HG02870 (cell line): ENCODE results near the gene SH3GL2.

ENCODE experiments used
- ATAC-seq: cut with Tn5 transposase; IDR thresholded peaks from one replicate; pipeline ENCODE4 v1.9.1; 2021; ENCODE audit warnings: mild to moderate bottlenecking, moderate library complexity; ENCODE audit not compliant: unreplicated experiment

SH3GL2 gene

GRCh38 chr9:17609312-17610005 is 30.6 kb downstream of the SH3GL2 start:
- ATAC-seq: no peak

DNA sequence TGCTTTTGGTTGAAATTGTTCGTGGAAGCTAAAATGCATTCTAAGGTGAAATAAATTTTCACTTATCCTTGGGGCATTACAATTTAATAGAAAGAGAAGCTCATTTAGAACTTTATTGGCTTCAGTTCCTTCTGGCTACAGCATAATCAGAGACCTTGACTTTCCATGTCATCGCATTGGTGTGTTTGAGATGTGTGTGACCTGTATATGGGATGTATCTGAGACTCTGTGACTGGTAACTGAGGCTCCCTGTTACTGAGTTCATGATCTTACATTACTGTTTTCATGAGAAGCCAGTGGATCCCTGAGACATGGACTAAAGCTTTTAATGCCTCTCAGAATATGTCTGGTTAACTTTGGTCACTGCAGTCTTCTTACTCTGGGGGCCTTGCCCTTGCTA is 32.5 kb downstream of the SH3GL2 start:
- ATAC-seq: no peak

DNA sequence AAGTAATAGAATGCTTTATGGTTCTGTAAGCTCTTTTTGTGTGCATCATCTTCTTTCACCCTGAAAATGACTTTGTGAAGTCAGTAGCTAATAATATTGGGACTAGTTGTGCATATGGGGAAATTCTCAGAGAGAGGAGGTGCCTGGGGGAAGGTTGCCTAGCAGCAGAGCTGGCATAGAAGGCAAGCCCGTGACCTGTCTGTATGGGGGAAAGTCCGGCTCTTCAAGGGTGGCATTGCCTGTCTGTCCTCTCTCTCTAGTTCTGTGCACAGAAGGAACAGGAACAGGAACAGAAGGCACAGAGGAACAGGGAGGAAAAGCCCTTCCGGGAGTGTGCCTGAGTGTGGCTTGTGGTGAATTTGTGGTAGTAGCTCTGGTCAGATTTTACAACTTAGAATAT is 33.1 kb downstream of the SH3GL2 start:
- no peak for ATAC-seq

DNA sequence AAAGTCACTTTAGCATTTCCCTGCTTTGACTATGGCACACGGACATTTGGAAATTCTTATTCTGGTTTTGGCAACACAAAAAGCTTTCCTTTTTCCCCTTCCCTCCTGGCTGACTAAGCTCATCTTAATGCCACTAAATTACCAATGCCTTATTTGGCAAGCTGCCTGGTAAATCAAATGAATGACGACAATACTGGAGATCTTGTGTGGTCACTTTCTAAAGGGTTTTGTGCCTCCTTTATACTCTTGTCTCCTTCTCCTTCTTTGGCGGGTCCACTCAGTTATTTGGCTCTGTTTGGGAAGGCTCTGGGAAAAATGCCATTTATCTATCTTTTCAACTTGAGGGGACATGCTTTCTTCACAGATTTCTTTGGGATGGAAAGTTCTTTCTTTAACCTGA is 34.9 kb downstream of the SH3GL2 start:
- ATAC-seq: no peak

DNA sequence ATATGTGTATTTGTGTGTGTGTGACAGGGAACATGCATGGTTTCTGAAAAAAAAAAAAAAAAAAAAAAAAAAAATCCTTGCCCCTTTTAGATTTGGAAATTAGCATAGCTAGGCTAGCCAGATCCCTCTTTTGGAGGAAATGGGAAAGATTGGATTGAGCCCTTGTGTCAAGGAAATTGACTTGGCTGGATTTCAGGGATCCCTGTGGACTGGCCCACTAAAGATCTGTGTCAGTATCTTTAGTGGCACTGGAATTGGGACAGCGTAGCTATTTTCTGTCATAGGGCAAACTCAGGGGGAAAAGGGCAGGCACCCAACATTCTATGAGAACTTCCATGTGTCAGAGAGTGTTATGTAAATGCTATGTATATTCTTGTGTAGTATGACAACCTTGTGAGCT is 35.4 kb downstream of the SH3GL2 start:
- ATAC-seq: no peak

DNA sequence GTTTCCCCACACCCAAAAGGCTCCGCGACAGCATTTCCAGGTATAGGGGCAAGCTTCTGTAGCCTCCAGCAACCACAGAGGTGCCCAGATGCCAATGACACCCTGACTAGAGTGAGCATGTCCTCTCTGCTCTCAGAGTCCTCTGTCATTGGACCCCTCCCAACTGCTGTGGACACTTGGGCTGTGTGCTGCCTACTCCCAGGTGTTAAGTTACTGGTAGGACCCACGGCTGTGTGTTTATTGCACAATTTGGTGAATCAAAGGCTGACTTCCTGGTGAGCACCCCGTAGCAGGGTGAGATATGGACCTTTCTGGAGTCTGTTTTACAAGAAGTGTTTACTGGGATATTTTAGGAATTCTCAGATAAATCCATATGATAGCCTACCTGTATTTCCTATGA is 36.0 kb downstream of the SH3GL2 start:
- no peak for ATAC-seq

- no peak for ATAC-seq
These were observed 43.3 kb downstream of the SH3GL2 start for GRCh38 chr9:17622141-17622540.

DNA sequence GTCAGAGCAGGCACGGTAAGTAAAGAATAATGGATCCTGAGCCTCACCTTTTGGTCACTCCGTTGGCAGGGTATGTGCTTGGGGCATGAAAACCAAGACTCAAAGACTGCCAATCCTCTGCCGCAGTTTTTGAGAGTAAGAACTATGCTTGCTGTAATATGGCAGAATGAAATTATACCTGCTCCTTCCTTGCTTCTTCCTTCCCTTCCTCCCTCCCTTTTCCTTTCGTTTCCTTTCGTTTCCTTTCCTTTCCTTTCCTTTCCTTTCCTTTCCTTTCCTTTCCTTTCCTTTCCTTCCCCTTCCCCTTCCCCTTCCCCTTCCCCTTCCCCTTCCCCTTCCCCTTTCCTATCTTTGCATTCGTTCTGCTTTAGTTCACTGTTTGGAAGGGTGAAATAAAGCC is 43.9 kb downstream of the SH3GL2 start:
- no peak for ATAC-seq

DNA sequence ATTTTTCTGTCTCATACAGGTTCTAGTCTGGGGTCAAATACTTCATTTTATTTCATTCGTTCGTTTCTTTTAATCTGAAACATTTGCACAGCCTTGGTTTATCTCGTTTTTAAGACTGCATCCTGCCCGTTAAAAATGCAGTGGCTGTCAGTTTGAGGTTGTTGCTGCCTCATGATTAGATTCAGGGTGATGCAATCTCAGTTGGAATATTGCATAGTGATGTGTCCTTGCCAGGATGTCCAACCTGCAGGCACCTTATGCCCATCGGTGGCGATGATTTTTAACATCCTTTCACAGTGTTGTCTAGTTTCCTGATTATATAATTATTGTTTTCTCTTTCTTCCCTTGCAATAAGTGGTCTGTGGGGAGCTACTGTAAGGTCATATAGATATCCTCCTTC is 45.1 kb downstream of the SH3GL2 start:
- ATAC-seq: no peak

- no peak for ATAC-seq
These were observed 45.7 kb downstream of the SH3GL2 start for GRCh38 chr9:17624571-17624970.

GRCh38 chr9:17625644-17626388 is 47.0 kb downstream of the SH3GL2 start:
- no peak for ATAC-seq

DNA sequence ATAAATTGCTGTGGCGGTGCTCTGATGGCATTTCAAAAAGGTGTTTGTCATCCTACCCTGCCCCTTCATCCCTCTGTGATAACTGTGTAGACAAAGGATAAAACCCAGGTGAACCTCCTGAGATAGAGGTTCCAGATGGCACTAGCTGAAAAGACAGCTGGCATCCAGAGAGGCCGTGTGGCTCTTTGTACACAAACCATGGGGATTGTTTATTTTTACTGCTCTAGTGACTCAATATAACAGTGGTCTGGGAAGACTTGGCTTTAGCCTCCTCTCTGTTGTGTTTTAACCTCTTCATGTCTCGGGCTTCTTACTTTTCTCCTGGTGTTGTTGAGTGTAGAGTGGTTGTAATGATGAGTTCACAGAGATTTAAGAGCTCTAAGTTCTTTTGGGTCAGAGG is 48.8 kb downstream of the SH3GL2 start:
- ATAC-seq: no peak

DNA sequence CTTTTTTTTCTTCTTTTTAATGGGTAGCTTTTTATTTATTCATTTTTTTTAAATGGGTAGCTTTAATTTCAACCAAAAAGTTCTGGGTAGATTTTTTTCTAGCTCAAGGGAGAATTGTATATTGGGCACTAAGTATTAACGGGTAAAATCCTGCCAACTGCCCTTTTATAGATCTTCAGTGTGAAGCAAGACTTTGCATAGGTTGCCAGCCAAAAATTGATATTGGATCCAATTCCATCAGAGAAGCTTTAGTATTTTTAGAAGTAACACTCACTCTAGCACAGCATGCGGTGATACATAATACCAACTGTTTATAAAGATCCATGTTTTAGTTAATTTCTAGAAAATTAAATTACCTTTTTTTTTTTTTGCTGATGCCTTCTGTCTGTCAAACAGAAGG is 49.8 kb downstream of the SH3GL2 start:
- ATAC-seq: no peak

GRCh38 chr9:17630531-17630949 is 51.7 kb downstream of the SH3GL2 start:
- ATAC-seq: no peak

DNA sequence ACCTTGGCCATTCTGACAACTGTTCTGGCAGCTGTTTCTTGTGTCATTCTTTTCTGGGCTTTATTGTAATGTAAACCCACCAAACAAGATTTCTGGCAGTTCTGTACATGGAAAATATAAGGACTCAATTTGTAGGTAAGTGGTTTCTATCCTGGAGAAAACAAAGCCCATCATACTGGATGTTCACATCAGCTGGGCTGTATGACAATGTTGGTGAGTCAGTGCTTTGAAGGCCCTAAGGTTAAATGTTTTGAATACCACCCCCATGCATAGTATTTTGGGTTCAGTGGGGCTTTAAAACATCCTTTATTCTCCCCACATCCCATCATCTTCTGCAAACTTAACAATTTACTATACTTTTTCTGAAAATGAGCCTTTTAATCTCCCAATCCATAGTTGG is 52.5 kb downstream of the SH3GL2 start:
- no peak for ATAC-seq

DNA sequence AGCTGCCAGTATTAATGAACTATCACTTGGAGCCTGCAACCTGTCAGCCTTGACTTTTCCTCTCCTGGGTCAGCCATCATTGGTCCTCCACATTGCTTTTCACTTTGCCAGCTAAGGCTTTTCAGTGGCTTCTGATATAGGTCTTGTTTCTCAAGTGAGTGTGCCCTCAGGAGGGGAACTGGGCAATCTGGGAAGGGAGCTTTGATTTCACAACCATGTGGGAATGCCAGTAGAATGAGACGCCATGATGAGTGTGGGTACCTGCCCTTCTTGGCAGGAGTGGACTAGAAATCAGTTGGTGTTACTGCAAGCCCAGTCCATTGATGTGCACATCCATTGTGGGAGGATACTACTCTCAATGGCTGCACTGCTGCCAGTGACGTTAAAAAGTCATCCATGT is 54.1 kb downstream of the SH3GL2 start:
- no peak for ATAC-seq

GRCh38 chr9:17635115-17635890 is 56.4 kb downstream of the SH3GL2 start:
- no peak for ATAC-seq

GRCh38 chr9:17636349-17636748 is 57.5 kb downstream of the SH3GL2 start:
- no peak for ATAC-seq

GRCh38 chr9:17636821-17637220 is 58.0 kb downstream of the SH3GL2 start:
- no peak for ATAC-seq

DNA sequence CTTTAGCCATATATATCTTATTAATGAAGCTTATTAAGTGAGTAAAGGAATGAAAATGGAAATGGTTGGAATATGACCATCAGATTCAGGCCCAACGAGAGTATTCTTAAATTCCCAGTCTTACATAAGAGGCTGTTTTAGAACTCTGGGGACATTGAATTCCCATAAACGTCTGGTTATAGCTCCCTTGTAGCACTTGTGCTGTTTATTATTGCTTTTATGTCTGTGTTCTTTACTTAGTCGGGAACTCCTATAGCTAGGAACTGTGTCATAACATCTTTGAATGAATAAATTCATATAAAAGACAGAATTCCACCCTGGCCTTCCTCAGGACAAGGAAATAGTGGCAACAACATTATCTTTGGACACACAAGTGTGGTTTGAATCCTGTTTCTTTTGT is 58.4 kb downstream of the SH3GL2 start:
- ATAC-seq: no peak

DNA sequence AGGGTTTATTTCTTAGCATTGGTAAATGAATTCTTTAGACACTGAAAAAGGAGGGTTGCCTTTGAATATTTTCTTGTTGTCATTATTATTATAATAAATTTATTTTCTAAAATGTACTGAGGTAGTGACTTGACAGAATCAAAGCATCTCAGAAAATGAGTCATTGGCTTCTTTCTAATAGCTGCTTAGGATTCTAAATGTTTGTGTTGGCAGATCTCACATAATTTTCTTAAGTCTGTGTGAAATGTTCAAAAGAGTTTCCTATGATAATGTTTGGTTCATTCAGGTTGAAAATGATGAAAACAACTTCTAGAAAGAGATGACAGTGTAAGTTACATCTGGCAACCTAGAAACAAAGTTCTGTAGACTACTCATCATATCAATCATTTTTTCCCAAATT is 69.7 kb downstream of the SH3GL2 start:
- no peak for ATAC-seq

- no peak for ATAC-seq
These were observed 72.9 kb downstream of the SH3GL2 start for GRCh38 chr9:17651725-17652124.
